RWPE2 (cell line): ENCODE results near the gene PPP1CB.
"Not testable (repeated sequence)": the region's sequence is repeated elsewhere in the genome, so short reads cannot be mapped to it uniquely, and the experiment has no call there.

Experiments
- ATAC-seq: fragments of 200-7000 bp; cut with Tn5 transposase; 3 replicates; pipeline ENCODE4 v1.9.1; 2021; ENCODE audit warnings: low read depth
- DNase-seq: peaks from one replicate; pipeline ENCODE4 v3.0.0-alpha.2; 2020; ENCODE audit warnings: low spot score
- H3K27ac ChIP-seq: fragments of 450-650 bp; 2 replicates; pipeline ENCODE4 v1.5.1; 2017; ENCODE audit warnings: mild to moderate bottlenecking; ENCODE audit not compliant: poor library complexity, severe bottlenecking
- H3K27me3 ChIP-seq: fragments of 250-450 bp; sonication (Bioruptor Pico); 2 replicates; pipeline ENCODE4 v1.5.1; 2021; ENCODE audit warnings: mild to moderate bottlenecking, moderate library complexity; ENCODE audit not compliant: insufficient read depth, poor library complexity, severe bottlenecking
- H3K36me3 ChIP-seq: fragments of 250-450 bp; sonication (Bioruptor Pico); 2 replicates; pipeline ENCODE4 v1.5.1; 2020; ENCODE audit warnings: low read depth, mild to moderate bottlenecking, moderate library complexity
- H3K4me1 ChIP-seq: fragments of 250-450 bp; sonication (Bioruptor Pico); 2 replicates; pipeline ENCODE4 v1.5.1; 2021; ENCODE audit warnings: mild to moderate bottlenecking, moderate library complexity; ENCODE audit not compliant: insufficient read depth, poor library complexity, severe bottlenecking
- H3K4me3 ChIP-seq: fragments of 250-450 bp; sonication (Bioruptor Pico); 2 replicates; pipeline ENCODE4 v1.5.1; 2021; ENCODE audit warnings: mild to moderate bottlenecking, moderate library complexity; ENCODE audit not compliant: severe bottlenecking
- H3K9me3 ChIP-seq: fragments of 250-450 bp; sonication (Bioruptor Pico); 2 replicates; pipeline ENCODE4 v1.5.1; 2021; ENCODE audit warnings: mild to moderate bottlenecking, moderate library complexity; ENCODE audit not compliant: severe bottlenecking
- TF ChIP-seq, protein P1 (sequence below): fragments of 450-650 bp; IDR thresholded peaks from one replicate; pipeline ENCODE4 v1.5.1; 2017; ENCODE audit warnings: mild to moderate bottlenecking, moderate library complexity; ENCODE audit not compliant: poor library complexity, severe bottlenecking

PPP1CB gene

DNA sequence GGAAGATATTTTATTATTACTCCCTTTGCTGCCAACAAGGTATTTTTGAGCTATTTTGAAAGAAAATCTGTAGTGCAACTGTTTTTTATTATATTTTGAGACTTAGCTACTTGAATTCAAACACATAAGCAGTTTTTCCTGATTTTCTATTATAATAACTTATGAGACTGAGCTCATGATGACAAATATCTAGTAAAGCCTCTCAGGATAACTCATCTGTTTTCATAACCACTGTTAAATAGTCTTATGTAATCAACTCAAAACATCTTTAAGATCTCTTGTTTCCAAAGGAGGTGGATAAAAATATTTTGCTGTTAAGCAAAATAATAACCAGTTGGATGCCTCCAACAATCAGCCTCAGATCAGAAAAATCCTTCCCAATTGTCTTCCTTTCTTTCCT is 21.9 kb upstream of the PPP1CB start:
- H3K27ac ChIP-seq: no peak overlapping the region
- peak; percentile 61; the same call in 2 of the 3 replicates for ATAC-seq

DNA sequence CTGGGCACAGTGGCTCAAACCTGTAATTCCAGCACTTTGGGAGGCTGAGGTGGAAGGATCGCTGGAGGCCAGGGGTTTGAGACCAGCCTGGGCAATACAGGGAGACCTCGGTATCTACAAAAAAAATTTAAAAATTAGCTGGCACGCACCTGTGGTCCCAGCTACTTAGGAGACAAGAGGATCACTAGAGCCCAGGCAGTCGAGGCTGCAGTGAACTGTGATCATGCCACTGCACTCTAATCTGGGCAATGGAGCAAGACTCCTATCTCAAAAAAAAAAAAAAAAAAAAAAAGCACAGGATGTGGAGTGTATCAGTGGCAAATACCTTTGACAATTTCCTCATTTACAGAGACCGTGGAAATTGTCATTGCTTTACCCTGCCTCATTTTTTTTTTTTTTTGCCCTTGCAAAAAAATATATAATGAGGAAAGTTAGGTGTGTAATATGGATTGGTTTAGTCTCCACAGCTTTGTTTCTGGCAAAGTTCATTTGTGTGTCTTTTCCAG is 20.9 kb upstream of the PPP1CB start:
- TF ChIP-seq, protein P1, sequence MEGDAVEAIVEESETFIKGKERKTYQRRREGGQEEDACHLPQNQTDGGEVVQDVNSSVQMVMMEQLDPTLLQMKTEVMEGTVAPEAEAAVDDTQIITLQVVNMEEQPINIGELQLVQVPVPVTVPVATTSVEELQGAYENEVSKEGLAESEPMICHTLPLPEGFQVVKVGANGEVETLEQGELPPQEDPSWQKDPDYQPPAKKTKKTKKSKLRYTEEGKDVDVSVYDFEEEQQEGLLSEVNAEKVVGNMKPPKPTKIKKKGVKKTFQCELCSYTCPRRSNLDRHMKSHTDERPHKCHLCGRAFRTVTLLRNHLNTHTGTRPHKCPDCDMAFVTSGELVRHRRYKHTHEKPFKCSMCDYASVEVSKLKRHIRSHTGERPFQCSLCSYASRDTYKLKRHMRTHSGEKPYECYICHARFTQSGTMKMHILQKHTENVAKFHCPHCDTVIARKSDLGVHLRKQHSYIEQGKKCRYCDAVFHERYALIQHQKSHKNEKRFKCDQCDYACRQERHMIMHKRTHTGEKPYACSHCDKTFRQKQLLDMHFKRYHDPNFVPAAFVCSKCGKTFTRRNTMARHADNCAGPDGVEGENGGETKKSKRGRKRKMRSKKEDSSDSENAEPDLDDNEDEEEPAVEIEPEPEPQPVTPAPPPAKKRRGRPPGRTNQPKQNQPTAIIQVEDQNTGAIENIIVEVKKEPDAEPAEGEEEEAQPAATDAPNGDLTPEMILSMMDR: no peak
- Histone ChIP-seq H3K27ac (no peak overlapping the region), H3K36me3 (no peaks in the 10 kb centered on the region), H3K4me3 (no peak overlapping the region), H3K27me3 (no peaks in the 10 kb centered on the region), H3K9me3 (no peaks in the 10 kb centered on the region), H3K4me1 (peaks cover 7% of the 10 kb centered on the region)
- ATAC-seq (no peak), DNase-seq (no peak)

More for the DNA sequence above, 21.9 kb upstream of the PPP1CB start:
- Histone ChIP-seq H3K9me3 (no peaks in the 10 kb centered on the region), H3K4me3 (no peak overlapping the region), H3K4me1 (peaks cover 7% of the 10 kb centered on the region), H3K36me3 (no peaks in the 10 kb centered on the region), H3K27me3 (no peaks in the 10 kb centered on the region)
- DNase-seq: no peak
- TF ChIP-seq, protein P1: no peak

DNA sequence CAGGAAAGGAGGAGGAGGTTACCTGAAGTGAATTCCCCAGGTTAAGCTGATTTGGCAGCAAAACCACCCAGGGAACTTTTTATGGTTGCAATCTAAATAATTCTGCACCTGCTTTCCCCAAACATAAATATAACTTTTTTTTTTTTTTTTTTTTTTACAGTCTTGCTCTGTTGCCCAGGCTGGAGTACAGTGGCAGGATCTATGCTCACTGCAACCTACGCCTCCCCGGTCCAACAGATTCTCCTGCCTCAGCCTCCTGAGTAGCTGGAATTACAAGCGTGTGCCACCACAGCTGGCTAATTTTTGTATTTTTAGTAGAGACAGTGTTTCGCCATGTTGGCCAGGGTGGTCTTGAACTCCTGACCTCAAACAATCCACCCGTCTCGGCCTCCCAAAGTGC is 16.1 kb upstream of the PPP1CB start:
- H3K27ac ChIP-seq: no peak overlapping the region
- no peaks in the 10 kb centered on the region for H3K27me3 ChIP-seq

DNA sequence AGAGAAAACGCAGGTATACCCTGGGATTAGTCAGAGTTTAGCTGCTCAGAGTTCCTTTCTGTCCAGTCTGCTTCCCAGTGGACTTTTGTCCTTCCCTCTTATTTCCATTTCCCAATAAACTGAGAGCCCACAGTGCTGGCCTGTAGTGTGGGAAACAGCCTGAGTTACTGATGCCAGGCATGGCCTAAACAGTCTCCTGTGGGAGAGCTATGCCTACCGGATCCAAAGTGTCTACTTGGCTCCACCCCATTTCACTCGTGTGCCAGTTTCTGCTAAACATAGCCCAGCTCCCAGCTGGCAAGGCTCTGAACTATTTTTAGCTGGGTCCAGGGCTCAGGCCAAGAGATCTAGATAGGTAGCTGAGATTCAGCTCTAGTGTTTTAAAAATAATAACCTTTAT is 15.6 kb upstream of the PPP1CB start:
- TF ChIP-seq, protein P1: no peak
- Histone ChIP-seq H3K4me1 (no peaks in the 10 kb centered on the region), H3K4me3 (no peak overlapping the region), H3K36me3 (no peaks in the 10 kb centered on the region), H3K9me3 (no peaks in the 10 kb centered on the region), H3K27ac (no peak overlapping the region), H3K27me3 (no peaks in the 10 kb centered on the region)
- peak; percentile 62 for ATAC-seq
- DNase-seq: no peak

More for the DNA sequence above, 16.1 kb upstream of the PPP1CB start:
- no peak for ATAC-seq
- Histone ChIP-seq H3K4me1 (no peaks in the 10 kb centered on the region), H3K4me3 (no peak overlapping the region), H3K36me3 (no peaks in the 10 kb centered on the region), H3K9me3 (no peaks in the 10 kb centered on the region)
- TF ChIP-seq, protein P1: no peak
- no peak for DNase-seq

DNA sequence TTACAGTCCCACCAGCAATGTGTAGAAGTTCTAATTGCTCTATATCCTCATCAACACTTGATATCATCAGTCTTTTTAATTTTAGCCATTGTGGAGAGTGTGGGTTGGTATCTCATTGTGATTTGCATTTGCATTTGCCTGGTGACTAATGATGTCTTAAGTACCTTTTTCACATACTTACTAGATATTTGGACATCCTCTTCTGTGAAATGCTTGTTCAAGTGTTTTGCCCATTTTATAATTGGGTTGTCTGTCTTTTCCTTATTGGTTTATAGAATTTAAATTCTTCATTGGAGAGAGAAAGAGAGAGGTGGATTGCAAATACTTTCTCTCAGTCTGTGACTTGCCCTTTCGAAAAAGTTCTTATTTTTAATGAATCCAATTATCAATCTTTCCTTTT is 14.0 kb upstream of the PPP1CB start:
- no peaks in the 10 kb centered on the region for H3K27me3 ChIP-seq
- H3K9me3 ChIP-seq: no peaks in the 10 kb centered on the region
- H3K27ac ChIP-seq: no peak overlapping the region
- H3K4me3 ChIP-seq: no peak overlapping the region
- ATAC-seq (no peak), DNase-seq (no peak)
- H3K36me3 ChIP-seq: no peaks in the 10 kb centered on the region
- H3K4me1 ChIP-seq: no peaks in the 10 kb centered on the region
- TF ChIP-seq, protein P1: no peak

DNA sequence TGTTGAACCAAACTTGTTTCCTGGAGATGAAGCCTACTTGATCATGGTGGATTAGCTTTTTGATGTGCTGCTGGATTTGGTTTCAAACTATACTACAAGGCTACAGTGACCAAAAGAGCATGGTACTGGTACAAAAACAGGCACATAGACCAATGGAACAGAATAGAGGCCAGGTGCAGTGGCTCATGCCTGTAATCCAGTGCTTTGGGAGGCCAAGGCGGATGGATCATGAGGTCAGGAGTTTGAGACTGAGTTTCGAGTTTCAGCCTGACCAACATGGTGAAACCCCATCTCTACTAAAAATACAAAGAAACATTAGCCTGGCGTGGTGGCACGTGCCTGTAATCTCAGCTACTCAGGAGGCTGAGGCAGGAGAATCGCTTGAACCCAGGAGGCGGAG is 9.0 kb upstream of the PPP1CB start:
- not testable (repeated sequence) for H3K27ac ChIP-seq, H3K9me3 ChIP-seq, H3K36me3 ChIP-seq, DNase-seq, ATAC-seq, H3K4me1 ChIP-seq, H3K27me3 ChIP-seq, H3K4me3 ChIP-seq
